ENCODE results near the gene LEP. TPM values are rescaled to one million over a fixed set of nuclear protein-coding genes. Genes with fewer than 3 reads are reported as not detected.

Gene LEP
- total RNA-seq, 1 experiment from 2014 or later = not detected

GRCh38 chr7:128262273-128263028 is 21.4 kb downstream of the LEP start:
- RAD21 ChIA-PET (ENCODE audit: low non-redundant PET in 1 of 2, low total read pairs in 2 of 2, uncharacterized antibody in 2 of 2, unreplicated experiment in 2 of 2) = no interaction called here
- DNase-seq (ENCODE audit: low read depth, low spot score) = no peak
- POLR2A ChIA-PET = no interaction called here

More at GRCh38 chr7:128262273-128263028, 21.4 kb downstream of the LEP start:
- no peak for ATAC-seq
- intact Hi-C loops (cut with micrococcal nuclease) = no loop called here
- no peak overlapping the region for H3K4me3 ChIP-seq (replicated peaks in 1 of 2; ENCODE audit: low read depth in 1 of 2, low read length in 2 of 2)
- no peaks in the 10 kb centered on the region for H3K79me2 ChIP-seq (ENCODE audit: insufficient read depth, low read length)
- no peaks in the 10 kb centered on the region for H3K27me3 ChIP-seq (ENCODE audit: insufficient read depth, low read length)
- no peak overlapping the region for H3K9ac ChIP-seq (ENCODE audit: low read length)
- H3K9me3 ChIP-seq (ENCODE audit: control insufficient read depth in 1 of 2, insufficient read depth in 1 of 2, low read depth in 1 of 2, low read length in 2 of 2) = no peaks in the 10 kb centered on the region
- H3K36me3 ChIP-seq (ENCODE audit: control insufficient read depth in 1 of 2, insufficient read depth in 2 of 2, low read length in 2 of 2) = no peaks in the 10 kb centered on the region
- BruUV-seq (replicated peaks) = no TSS peak
- no peaks in the 10 kb centered on the region for H3K9me2 ChIP-seq (ENCODE audit: insufficient read depth)
- no peak for TF ChIP-seq EZH2 (IDR thresholded peaks at IDR 0.05)
- TF ChIP-seq POLR2AphosphoS5 (IDR thresholded peaks at IDR 0.05; ENCODE audit: low read depth, low read length) = no peak
- TF ChIP-seq JUND (IDR thresholded peaks at IDR 0.05) = no peak
- no peak for TF ChIP-seq REST (IDR thresholded peaks at IDR 0.05; ENCODE audit: low read depth)
- TF ChIP-seq CTCF (IDR thresholded peaks at IDR 0.05 in 2 of 3, conservative IDR thresholded peaks at IDR 0.05 in 1 of 3; ENCODE audit: borderline replicate concordance in 1 of 3, insufficient read depth in 1 of 3, low read depth in 2 of 3, low read length in 2 of 3) = no peak
- TF ChIP-seq EZH2phosphoT487 (IDR thresholded peaks at IDR 0.05; ENCODE audit: borderline replicate concordance) = no peak
- TF ChIP-seq SRF (IDR thresholded peaks at IDR 0.05; ENCODE audit: low read depth) = no peak
- TF ChIP-seq ATF3 (IDR thresholded peaks at IDR 0.05) = no peak
- no peak for TF ChIP-seq FOSL1 (IDR thresholded peaks at IDR 0.05; ENCODE audit: low read depth)
- TF ChIP-seq TCF7L2 (IDR thresholded peaks at IDR 0.05; ENCODE audit: borderline replicate concordance, extremely low read depth, insufficient read depth, insufficient read length) = no peak
- TF ChIP-seq CEBPB (IDR thresholded peaks at IDR 0.05; ENCODE audit: low read depth) = no peak
- TF ChIP-seq EGR1 (IDR thresholded peaks at IDR 0.05; ENCODE audit: low read depth) = no peak
- no peaks in the 10 kb centered on the region for H4K20me1 ChIP-seq (ENCODE audit: insufficient read depth)
- no peak overlapping the region for H3K27ac ChIP-seq (ENCODE audit: low read depth, low read length)
- no peak overlapping the region for H2AFZ ChIP-seq (ENCODE audit: low read depth, low read length, poor library complexity, severe bottlenecking)
- H3K4me2 ChIP-seq (ENCODE audit: low read length) = no peak overlapping the region
- CTCF ChIA-PET = no interaction called here
- peaks cover 33 to 40% of the 10 kb centered on the region in 2 experiments for H3K4me1 ChIP-seq (ENCODE audit: control insufficient read depth in 1 of 2, insufficient read depth in 2 of 2, low read length in 2 of 2)
